ENCODE measurements around the gene CD1D. TPM values are rescaled to one million over a fixed set of nuclear protein-coding genes. Genes with fewer than 3 reads are reported as not detected.

The CD1D gene
- total RNA-seq (1 to 10 TPM; 2.5 to 3.1 TPM), polyA plus RNA-seq (ENCODE audit: insufficient read depth, low read depth, low replicate concordance) (6.6 TPM)
- long read RNA-seq, donor 1, result 0 reads
- long read RNA-seq, donor 2, result 0 reads

- H3K4me3 ChIP-seq, result peak within 1 kb of the TSS; percentile 45 to 58
- H3K27ac ChIP-seq, result no peak within 1 kb of the TSS
- no peaks in the 10 kb centered on the region for H3K36me3 ChIP-seq (ENCODE audit: low read depth, missing control alignments)
- WGBS, 2 donors, result 1% methylated on average over 56 to 63 of the region's 63 CpGs
- no peaks in the 10 kb centered on the region for H3K9me3 ChIP-seq
- no peaks in the 10 kb centered on the region for H3K4me1 ChIP-seq
- no peak for TF ChIP-seq POLR2A (IDR thresholded peaks at IDR 0.05)
- TF ChIP-seq, protein P1, sequence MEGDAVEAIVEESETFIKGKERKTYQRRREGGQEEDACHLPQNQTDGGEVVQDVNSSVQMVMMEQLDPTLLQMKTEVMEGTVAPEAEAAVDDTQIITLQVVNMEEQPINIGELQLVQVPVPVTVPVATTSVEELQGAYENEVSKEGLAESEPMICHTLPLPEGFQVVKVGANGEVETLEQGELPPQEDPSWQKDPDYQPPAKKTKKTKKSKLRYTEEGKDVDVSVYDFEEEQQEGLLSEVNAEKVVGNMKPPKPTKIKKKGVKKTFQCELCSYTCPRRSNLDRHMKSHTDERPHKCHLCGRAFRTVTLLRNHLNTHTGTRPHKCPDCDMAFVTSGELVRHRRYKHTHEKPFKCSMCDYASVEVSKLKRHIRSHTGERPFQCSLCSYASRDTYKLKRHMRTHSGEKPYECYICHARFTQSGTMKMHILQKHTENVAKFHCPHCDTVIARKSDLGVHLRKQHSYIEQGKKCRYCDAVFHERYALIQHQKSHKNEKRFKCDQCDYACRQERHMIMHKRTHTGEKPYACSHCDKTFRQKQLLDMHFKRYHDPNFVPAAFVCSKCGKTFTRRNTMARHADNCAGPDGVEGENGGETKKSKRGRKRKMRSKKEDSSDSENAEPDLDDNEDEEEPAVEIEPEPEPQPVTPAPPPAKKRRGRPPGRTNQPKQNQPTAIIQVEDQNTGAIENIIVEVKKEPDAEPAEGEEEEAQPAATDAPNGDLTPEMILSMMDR (IDR thresholded peaks at IDR 0.05), result no peak
- H3K27me3 ChIP-seq, result no peaks in the 10 kb centered on the region
- intact Hi-C loops (cut with DNase I; ENCODE audit: low total_unique reads), result no loop called here
- DNase-seq, result peak; percentile 45
Observed at GRCh38 chr1:158180741-158181576, at the start of gene CD1D. TSS of gene CD1D (plus strand) at chr1:158180895. CDS start at chr1:158181102, 207 bp downstream.

DNA sequence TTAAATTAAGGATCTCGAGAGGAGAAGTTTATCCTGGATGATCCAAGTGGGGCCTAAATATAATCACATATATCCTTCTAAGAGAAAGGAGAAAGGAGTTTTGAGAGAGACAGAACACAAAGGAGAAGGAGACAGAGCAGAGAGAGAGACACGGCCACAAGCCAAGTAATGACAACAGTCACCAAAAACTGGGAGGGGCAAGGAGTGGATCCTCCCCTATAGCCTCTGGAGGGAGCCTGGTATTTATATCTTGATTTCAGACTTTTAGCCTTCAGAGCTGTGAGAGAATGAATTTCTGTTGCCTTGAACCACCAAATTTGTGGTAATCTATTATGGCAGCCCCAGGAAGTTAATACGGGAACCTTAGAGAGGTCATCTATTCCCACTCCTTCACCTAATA, 49.5 kb upstream of the CD1D start:
- WGBS, 2 donors, result 86 to 87% methylated on average over 3 of the region's 3 CpGs
- Histone ChIP-seq H3K4me3 (no peak overlapping the region), H3K4me1 (no peaks in the 10 kb centered on the region), H3K9me3 (no peaks in the 10 kb centered on the region), H3K36me3 (ENCODE audit: low read depth, missing control alignments) (no peaks in the 10 kb centered on the region), H3K27me3 (no peaks in the 10 kb centered on the region), H3K27ac (no peak overlapping the region)
- DNase-seq, result no peak
- TF ChIP-seq, protein P1 (IDR thresholded peaks at IDR 0.05), result no peak
- intact Hi-C loops (cut with DNase I; ENCODE audit: low total_unique reads), result no loop called here

GRCh38 chr1:158140764-158141192, 39.9 kb upstream of the CD1D start:
- TF ChIP-seq, protein P1 (IDR thresholded peaks at IDR 0.05), result no peak
- no peak for TF ChIP-seq POLR2A (IDR thresholded peaks at IDR 0.05)
- Histone ChIP-seq H3K9me3 (no peaks in the 10 kb centered on the region), H3K4me1 (peaks cover 8% of the 10 kb centered on the region), H3K4me3 (no peak overlapping the region), H3K36me3 (ENCODE audit: low read depth, missing control alignments) (no peaks in the 10 kb centered on the region), H3K27ac (no peak overlapping the region), H3K27me3 (no peaks in the 10 kb centered on the region)
- 83 to 86% methylated on average over 3 of the region's 3 CpGs for WGBS, 2 donors
- DNase-seq, result no peak
- intact Hi-C loops (cut with DNase I; ENCODE audit: low total_unique reads), result no loop called here

- Histone ChIP-seq H3K4me3 (no peak overlapping the region), H3K4me1 (peaks cover 17% of the 10 kb centered on the region), H3K9me3 (no peaks in the 10 kb centered on the region), H3K27ac (peak overlapping the region in 1 of 2 donors; percentile 21), H3K27me3 (no peaks in the 10 kb centered on the region), H3K36me3 (ENCODE audit: low read depth, missing control alignments) (no peaks in the 10 kb centered on the region)
- intact Hi-C loops (cut with DNase I; ENCODE audit: low total_unique reads), result no loop called here
- TF ChIP-seq POLR2A (IDR thresholded peaks at IDR 0.05), result no peak
- TF ChIP-seq, protein P1 (IDR thresholded peaks at IDR 0.05), result no peak
- peak; percentile 81 for DNase-seq
Observed at GRCh38 chr1:158145173-158145719, 35.4 kb upstream of the CD1D start.
